Calu3 (cell line): ENCODE data around the gene PGRMC2. TPM values are rescaled to one million over a fixed set of nuclear protein-coding genes. Genes with fewer than 3 reads are reported as not detected.
"Not testable (repeated sequence)": the region's sequence is repeated elsewhere in the genome, so short reads cannot be mapped to it uniquely, and the experiment has no call there.

Experiments
- BruUV-seq: library from RNA; stranded (reverse); fragments of 400-500 nt; replicated peaks from 2 replicates; lab custom pipeline; 2021; lab: Mats Ljungman, UMichigan
- CTCF ChIA-PET: fragments of 300-600 bp; sonication (Branson Sonifier 250); formaldehyde crosslinking; loops from one replicate; lab custom pipeline; 2022; ENCODE audit warnings: antibody characterized with exemption; lab: Charles Lee
- DNase-seq: peaks from one replicate; pipeline ENCODE4 v3.0.0; 2022
- H3K27ac Mint-ChIP-seq: one replicate; pipeline ENCODE4 v1.8.0; 2022; ENCODE audit warnings: mixed read lengths; ENCODE audit not compliant: unreplicated experiment
- H3K27me3 Mint-ChIP-seq: one replicate; pipeline ENCODE4 v1.8.0; 2022; ENCODE audit warnings: mixed read lengths; ENCODE audit not compliant: unreplicated experiment
- H3K36me3 Mint-ChIP-seq: one replicate; pipeline ENCODE4 v1.8.0; 2022; ENCODE audit warnings: mild to moderate bottlenecking, moderate library complexity, mixed read lengths; ENCODE audit not compliant: insufficient read depth, unreplicated experiment
- H3K4me1 Mint-ChIP-seq: one replicate; pipeline ENCODE4 v1.8.0; 2022; ENCODE audit warnings: mild to moderate bottlenecking, low read depth, mixed read lengths; ENCODE audit not compliant: unreplicated experiment
- H3K4me3 Mint-ChIP-seq: one replicate; pipeline ENCODE4 v1.8.0; 2022; ENCODE audit warnings: mild to moderate bottlenecking, low read depth, moderate library complexity, mixed read lengths; ENCODE audit not compliant: unreplicated experiment
- H3K9me3 Mint-ChIP-seq: one replicate; pipeline ENCODE4 v1.8.0; 2022; ENCODE audit warnings: low read depth, mixed read lengths; ENCODE audit not compliant: unreplicated experiment
- CTCF ChIP-seq: fragments of 200-600 bp; IDR thresholded peaks from one replicate; pipeline ENCODE4 v1.8.0; 2022; ENCODE audit warnings: antibody characterized with exemption; ENCODE audit not compliant: unreplicated experiment
- intact Hi-C: fragments of 100-400 bp; cut with micrococcal nuclease; formaldehyde crosslinking; loops from one replicate; pipeline ENCODE4 v1.10.0; 2022; ENCODE audit not compliant: unreplicated experiment
- total RNA-seq: library from RNA; stranded (reverse); gene quantifications from 2 replicates; pipeline ENCODE4 v1.2.3, GENCODE V29; 2022

Gene PGRMC2
- total RNA-seq, 1 experiment from 2014 or later: 54.5 TPM

- H3K9me3 Mint-ChIP-seq, H3K36me3 Mint-ChIP-seq, H3K4me3 Mint-ChIP-seq, DNase-seq, BruUV-seq, CTCF ChIA-PET, H3K27ac Mint-ChIP-seq, intact Hi-C loops, H3K27me3 Mint-ChIP-seq: not testable (repeated sequence)
- peaks cover 25% of the 10 kb centered on the region for H3K4me1 Mint-ChIP-seq
Measured at GRCh38 chr4:128258166-128258565, 29.4 kb downstream of the PGRMC2 start.

GRCh38 chr4:128256539-128256938 is 31.1 kb downstream of the PGRMC2 start:
- TF ChIP-seq CTCF: no peak
- H3K9me3 Mint-ChIP-seq: peaks cover 7% of the 10 kb centered on the region
- intact Hi-C loops: no loop called here
- no peaks in the 10 kb centered on the region for H3K27me3 Mint-ChIP-seq
- H3K36me3 Mint-ChIP-seq: no peaks in the 10 kb centered on the region
- H3K4me3 Mint-ChIP-seq: no peak overlapping the region
- DNase-seq: no peak
- CTCF ChIA-PET: no interaction called here
- peaks cover 22% of the 10 kb centered on the region for H3K4me1 Mint-ChIP-seq
- no peak overlapping the region for H3K27ac Mint-ChIP-seq
- BruUV-seq: no TSS peak

- intact Hi-C loops: no loop called here
- no peak for TF ChIP-seq CTCF
- H3K36me3 Mint-ChIP-seq: no peaks in the 10 kb centered on the region
- no peak overlapping the region for H3K27ac Mint-ChIP-seq
- H3K9me3 Mint-ChIP-seq: peaks cover 4% of the 10 kb centered on the region
- H3K27me3 Mint-ChIP-seq: no peaks in the 10 kb centered on the region
- peaks cover 16% of the 10 kb centered on the region for H3K4me1 Mint-ChIP-seq
- H3K4me3 Mint-ChIP-seq: no peak overlapping the region
- DNase-seq: no peak
- CTCF ChIA-PET: no interaction called here
- no TSS peak for BruUV-seq
Measured at GRCh38 chr4:128255906-128256305, 31.7 kb downstream of the PGRMC2 start.

GRCh38 chr4:128249787-128250668 is 37.6 kb downstream of the PGRMC2 start:
- no peak for TF ChIP-seq CTCF
- Mint-ChIP-seq H3K4me3 (no peak overlapping the region), H3K9me3 (peaks cover 4% of the 10 kb centered on the region), H3K27ac (no peak overlapping the region), H3K4me1 (no peaks in the 10 kb centered on the region), H3K27me3 (no peaks in the 10 kb centered on the region), H3K36me3 (no peaks in the 10 kb centered on the region)
- no TSS peak for BruUV-seq
- intact Hi-C loops: no loop called here
- CTCF ChIA-PET: no interaction called here
- DNase-seq: no peak

- no peak overlapping the region for H3K27ac Mint-ChIP-seq
- intact Hi-C loops: no loop called here
- CTCF ChIA-PET: no interaction called here
- no peak for DNase-seq
- H3K36me3 Mint-ChIP-seq: no peaks in the 10 kb centered on the region
- no TSS peak for BruUV-seq
- no peak overlapping the region for H3K4me3 Mint-ChIP-seq
- H3K9me3 Mint-ChIP-seq: peaks cover 4% of the 10 kb centered on the region
- no peaks in the 10 kb centered on the region for H3K4me1 Mint-ChIP-seq
- no peak for TF ChIP-seq CTCF
- no peaks in the 10 kb centered on the region for H3K27me3 Mint-ChIP-seq
Measured at GRCh38 chr4:128247906-128248305, 39.7 kb downstream of the PGRMC2 start.

- CTCF ChIA-PET: interaction anchor here (1.0 kb wide), 1 partner anchor 15 kb away, joined by 4 read pairs; no protein-coding TSS in a partner anchor
- DNase-seq, H3K4me1 Mint-ChIP-seq, H3K36me3 Mint-ChIP-seq, intact Hi-C loops, H3K4me3 Mint-ChIP-seq, H3K27me3 Mint-ChIP-seq, BruUV-seq, H3K9me3 Mint-ChIP-seq, H3K27ac Mint-ChIP-seq: not testable (repeated sequence)
Measured at GRCh38 chr4:128245391-128245790, 42.2 kb downstream of the PGRMC2 start.
